ENCODE measurements around the gene SLBP. TPM values are rescaled to one million over a fixed set of nuclear protein-coding genes. Genes with fewer than 3 reads are reported as not detected.
"Not testable (repeated sequence)": the region's sequence is repeated elsewhere in the genome, so short reads cannot be mapped to it uniquely, and the experiment has no call there.

Gene SLBP
- total and polyA plus RNA-seq, 12 donors: 19.0 to 81.0 (median 38.1) TPM

DNA sequence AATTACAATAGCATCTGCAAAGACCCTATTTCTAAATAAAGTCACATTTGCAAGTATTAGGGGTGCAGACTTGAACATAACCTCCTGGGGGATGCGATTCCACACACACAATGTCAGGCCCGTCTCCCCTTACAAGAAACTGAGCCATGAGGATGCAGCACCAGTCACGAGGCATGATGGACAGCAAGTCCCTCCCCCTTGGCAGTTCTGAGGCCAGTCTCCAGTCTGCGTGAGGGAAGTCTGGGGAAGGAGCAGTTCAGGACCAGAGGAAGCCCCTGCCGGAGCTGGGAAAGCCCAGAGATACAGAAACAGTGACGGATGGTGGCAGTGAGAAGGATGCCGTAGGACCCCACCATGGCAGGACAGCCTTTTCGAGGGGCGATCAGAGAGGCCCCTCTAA, 37.4 kb downstream of the SLBP start:
- DNase-seq: no peak
- intact Hi-C loops (cut with DNase I): no loop called here
- no peaks in the 10 kb centered on the region for H3K27me3 ChIP-seq

GRCh38 chr4:1673671-1674070, 38.4 kb downstream of the SLBP start:
- TF ChIP-seq CTCF (IDR thresholded peaks at IDR 0.05): no peak
- TF ChIP-seq POLR2A (IDR thresholded peaks at IDR 0.05): no peak
- 88 to 96% (median 89%) methylated on average over 14 to 20 of the region's 20 CpGs for WGBS, 4 donors
- no peaks in the 10 kb centered on the region for H3K27me3 ChIP-seq
- no peak for DNase-seq
- no peak overlapping the region for H3K27ac ChIP-seq
- intact Hi-C loops (cut with DNase I): no loop called here
- no peaks in the 10 kb centered on the region for H3K9me3 ChIP-seq (replicated peaks in 1 of 3)
- H3K4me1 ChIP-seq (replicated peaks in 1 of 2): no peaks in the 10 kb centered on the region
- no peak overlapping the region for H3K4me3 ChIP-seq
- H3K36me3 ChIP-seq (replicated peaks in 1 of 2): no peaks in the 10 kb centered on the region

More for the DNA sequence above, 37.4 kb downstream of the SLBP start:
- H3K4me1 ChIP-seq (replicated peaks in 1 of 2): no peaks in the 10 kb centered on the region
- TF ChIP-seq CTCF (IDR thresholded peaks at IDR 0.05) (no peak), POLR2A (IDR thresholded peaks at IDR 0.05) (no peak)
- 64 to 78% (median 71%) methylated on average over 9 of the region's 9 CpGs for WGBS, 4 donors
- H3K27ac ChIP-seq: no peak overlapping the region
- H3K36me3 ChIP-seq (replicated peaks in 1 of 2): no peaks in the 10 kb centered on the region
- H3K4me3 ChIP-seq: no peak overlapping the region
- no peaks in the 10 kb centered on the region for H3K9me3 ChIP-seq (replicated peaks in 1 of 3)

- 87 to 92% (median 91%) methylated on average over 11 to 20 of the region's 20 CpGs for WGBS, 4 donors
- intact Hi-C loops (cut with DNase I); H3K27me3 ChIP-seq; DNase-seq; H3K27ac ChIP-seq; H3K9me3 ChIP-seq (replicated peaks in 1 of 3); H3K4me1 ChIP-seq (replicated peaks in 1 of 2); H3K4me3 ChIP-seq; H3K36me3 ChIP-seq (replicated peaks in 1 of 2): not testable (repeated sequence)
Measured at GRCh38 chr4:1671011-1671410, 41.1 kb downstream of the SLBP start.

GRCh38 chr4:1670279-1670678, 41.8 kb downstream of the SLBP start:
- Histone ChIP-seq H3K27ac (no peak overlapping the region), H3K4me1 (replicated peaks in 1 of 2) (no peaks in the 10 kb centered on the region), H3K9me3 (replicated peaks in 1 of 3) (no peaks in the 10 kb centered on the region), H3K27me3 (no peaks in the 10 kb centered on the region), H3K4me3 (no peak overlapping the region), H3K36me3 (replicated peaks in 1 of 2) (no peaks in the 10 kb centered on the region)
- intact Hi-C loops (cut with DNase I): no loop called here
- WGBS, 4 donors: 93 to 100% (median 93%) methylated on average over 5 to 11 of the region's 11 CpGs; no CpG with 5 or more reads in 1 of the 4 donors
- no peak for DNase-seq
- no peak for TF ChIP-seq CTCF (IDR thresholded peaks at IDR 0.05)
- TF ChIP-seq POLR2A (IDR thresholded peaks at IDR 0.05): no peak

DNA sequence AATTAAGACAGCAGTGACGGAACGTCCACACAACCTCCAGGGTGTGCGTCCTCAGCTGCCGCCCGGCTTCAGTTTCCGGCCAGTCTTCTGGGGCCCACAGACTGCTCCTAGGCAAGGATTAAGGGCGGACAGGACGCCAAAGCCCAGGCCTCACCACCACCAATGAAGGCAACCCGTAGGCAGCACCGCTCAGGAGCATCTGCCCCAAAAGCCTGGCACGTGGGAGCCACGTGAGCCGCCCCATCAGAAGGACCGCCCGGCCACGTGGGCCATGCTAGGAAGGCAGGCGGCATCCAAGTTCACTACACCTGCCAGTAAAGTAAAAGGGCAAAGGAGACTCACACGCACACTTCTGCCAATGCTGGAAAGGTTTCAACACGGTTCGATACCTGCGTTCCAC, 42.3 kb downstream of the SLBP start:
- H3K36me3 ChIP-seq (replicated peaks in 1 of 2): no peaks in the 10 kb centered on the region
- intact Hi-C loops (cut with DNase I): no loop called here
- no peak overlapping the region for H3K4me3 ChIP-seq
- TF ChIP-seq POLR2A (IDR thresholded peaks at IDR 0.05) (no peak), CTCF (IDR thresholded peaks at IDR 0.05) (no peak)
- no peaks in the 10 kb centered on the region for H3K4me1 ChIP-seq (replicated peaks in 1 of 2)
- H3K27ac ChIP-seq: no peak overlapping the region
- DNase-seq: no peak
- H3K27me3 ChIP-seq: no peaks in the 10 kb centered on the region
- no peaks in the 10 kb centered on the region for H3K9me3 ChIP-seq (replicated peaks in 1 of 3)
- 93 to 96% (median 95%) methylated on average over 11 to 21 of the region's 21 CpGs for WGBS, 4 donors

Measured in adrenal gland (tissue), 12 donors.